KOPT-K1 (cell line): Measurements from ENCODE around the gene PPP1R8.
"Not testable (repeated sequence)": the region's sequence is repeated elsewhere in the genome, so short reads cannot be mapped to it uniquely, and the experiment has no call there.

Experiments used
- H3K27ac ChIP-seq: fragments of 200-600 bp; sonication (generic); 2 replicates; pipeline ENCODE4 v1.5.1; 2016; ENCODE audit warnings: antibody characterized with exemption, mild to moderate bottlenecking, low read depth, low read length; ENCODE audit not compliant: poor library complexity, severe bottlenecking
- H3K36me3 ChIP-seq: fragments of 200-600 bp; sonication (generic); 2 replicates; pipeline ENCODE4 v1.5.1; 2017; ENCODE audit warnings: antibody characterized with exemption, mild to moderate bottlenecking, low read length, moderate library complexity; ENCODE audit not compliant: insufficient read depth
- H3K9me3 ChIP-seq: fragments of 200-600 bp; sonication (generic); 2 replicates; pipeline ENCODE4 v1.5.1; 2017; ENCODE audit warnings: antibody characterized with exemption, low read length, mild to moderate bottlenecking; ENCODE audit not compliant: insufficient read depth, poor library complexity, severe bottlenecking

Gene PPP1R8

GRCh38 chr1:27858072-27858948, 27.7 kb downstream of the PPP1R8 start:
- H3K9me3 ChIP-seq, result no peaks in the 10 kb centered on the region
- H3K27ac ChIP-seq, result no peak overlapping the region
- H3K36me3 ChIP-seq, result no peaks in the 10 kb centered on the region

GRCh38 chr1:27858949-27859576, 28.5 kb downstream of the PPP1R8 start:
- Histone ChIP-seq H3K27ac (no peak overlapping the region), H3K9me3 (no peaks in the 10 kb centered on the region), H3K36me3 (no peaks in the 10 kb centered on the region)

GRCh38 chr1:27861436-27861835, 30.9 kb downstream of the PPP1R8 start:
- no peaks in the 10 kb centered on the region for H3K9me3 ChIP-seq
- H3K27ac ChIP-seq, result no peak overlapping the region
- no peaks in the 10 kb centered on the region for H3K36me3 ChIP-seq

GRCh38 chr1:27862004-27862403, 31.4 kb downstream of the PPP1R8 start:
- H3K27ac ChIP-seq, result no peak overlapping the region

GRCh38 chr1:27862671-27863537, 32.3 kb downstream of the PPP1R8 start:
- H3K9me3 ChIP-seq, result no peaks in the 10 kb centered on the region
- no peaks in the 10 kb centered on the region for H3K36me3 ChIP-seq
- no peak overlapping the region for H3K27ac ChIP-seq

More at GRCh38 chr1:27862004-27862403, 31.4 kb downstream of the PPP1R8 start:
- Histone ChIP-seq H3K9me3 (no peaks in the 10 kb centered on the region), H3K36me3 (no peaks in the 10 kb centered on the region)

GRCh38 chr1:27863538-27863915, 32.9 kb downstream of the PPP1R8 start:
- Histone ChIP-seq H3K27ac (no peak overlapping the region), H3K36me3 (no peaks in the 10 kb centered on the region), H3K9me3 (no peaks in the 10 kb centered on the region)

GRCh38 chr1:27864264-27864895, 33.8 kb downstream of the PPP1R8 start:
- no peaks in the 10 kb centered on the region for H3K9me3 ChIP-seq
- H3K36me3 ChIP-seq, result no peaks in the 10 kb centered on the region
- no peak overlapping the region for H3K27ac ChIP-seq

GRCh38 chr1:27865821-27866220, 35.2 kb downstream of the PPP1R8 start:
- Histone ChIP-seq H3K36me3 (no peaks in the 10 kb centered on the region), H3K27ac (no peak overlapping the region), H3K9me3 (no peaks in the 10 kb centered on the region)

GRCh38 chr1:27868556-27868931, 38.0 kb downstream of the PPP1R8 start:
- Histone ChIP-seq H3K27ac (peak overlapping the region; percentile 75), H3K36me3 (no peaks in the 10 kb centered on the region), H3K9me3 (no peaks in the 10 kb centered on the region)

- peak overlapping the region; percentile 75 for H3K27ac ChIP-seq
- H3K9me3 ChIP-seq, result no peaks in the 10 kb centered on the region
- no peaks in the 10 kb centered on the region for H3K36me3 ChIP-seq
Measured at GRCh38 chr1:27868932-27869718, 38.5 kb downstream of the PPP1R8 start.

- peak overlapping the region; percentile 75 for H3K27ac ChIP-seq
- H3K36me3 ChIP-seq, result no peaks in the 10 kb centered on the region
- no peaks in the 10 kb centered on the region for H3K9me3 ChIP-seq
Measured at GRCh38 chr1:27869719-27870085, 39.1 kb downstream of the PPP1R8 start.

- not testable (repeated sequence) for H3K36me3 ChIP-seq, H3K27ac ChIP-seq, H3K9me3 ChIP-seq
Measured at GRCh38 chr1:27871076-27871475, 40.5 kb downstream of the PPP1R8 start.

GRCh38 chr1:27872059-27872801, 41.6 kb downstream of the PPP1R8 start, which contains the start of gene THEMIS2:
Gene THEMIS2 (plus strand): TSS chr1:27872544. CDS start chr1:27872572, 28 bp downstream.
- Histone ChIP-seq H3K27ac (no peak within 1 kb of the TSS), H3K36me3 (no peaks in the 10 kb centered on the region), H3K9me3 (no peaks in the 10 kb centered on the region)
